ENCODE measurements around the gene PDE1A. TPM values are rescaled to one million over a fixed set of nuclear protein-coding genes. Genes with fewer than 3 reads are reported as not detected.

Gene PDE1A
- total RNA-seq, 2 experiments from 2014 or later, result not detected

DNA sequence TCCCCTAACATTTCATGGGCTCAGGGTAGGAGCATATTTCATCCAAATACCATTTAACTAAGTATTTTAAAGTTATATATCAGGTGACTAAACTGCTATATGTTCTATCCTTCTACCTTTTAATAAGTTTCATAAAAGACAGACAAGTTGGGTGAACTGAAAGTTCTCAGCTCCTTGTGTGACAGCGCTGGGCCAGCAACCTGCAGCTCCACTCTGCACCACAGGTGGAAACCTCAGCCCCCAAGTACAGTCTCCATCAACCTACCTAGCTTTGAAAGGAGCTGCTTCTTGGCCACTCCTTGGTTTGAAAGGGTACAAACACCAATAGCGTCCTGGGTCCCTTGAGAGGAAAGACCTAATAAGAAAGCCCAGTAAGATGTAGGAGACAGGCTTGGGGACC is 177.9 kb downstream of the PDE1A start:
- no peaks in the 10 kb centered on the region for H3K36me3 ChIP-seq (ENCODE audit: insufficient read depth, low read length)
- no peak overlapping the region for H3K4me2 ChIP-seq (ENCODE audit: low read length)
- ChIA-PET POLR2A (interaction anchor here (0.6 kb wide), 1 partner anchor 639 kb away, joined by 3 read pairs; no protein-coding TSS in a partner anchor), CTCF (ENCODE audit: unreplicated experiment) (no interaction called here)
- TF ChIP-seq CTCF (conservative IDR thresholded peaks at IDR 0.05; ENCODE audit: low read length) (no peak), EZH2phosphoT487 (IDR thresholded peaks at IDR 0.05; ENCODE audit: borderline replicate concordance, low read depth, low read length) (no peak)
- no peak overlapping the region for H2AFZ ChIP-seq (ENCODE audit: low read length)
- DNase-seq (ENCODE audit: low spot score), result no peak
- no peak overlapping the region for H3K27ac ChIP-seq (ENCODE audit: low read depth, low read length, poor library complexity, severe bottlenecking)
- BruUV-seq (replicated peaks), result no TSS peak
- no peaks in the 10 kb centered on the region for H3K9me2 ChIP-seq (ENCODE audit: insufficient read depth, low read length)
- no peaks in the 10 kb centered on the region for H3K79me2 ChIP-seq (ENCODE audit: insufficient read depth, low read depth, low read length)
- H3K4me1 ChIP-seq (ENCODE audit: insufficient read depth, low read length, poor library complexity, severe bottlenecking), result no peaks in the 10 kb centered on the region
- no peaks in the 10 kb centered on the region for H4K20me1 ChIP-seq (ENCODE audit: insufficient read depth, low read length)
- H3K4me3 ChIP-seq (ENCODE audit: low read depth, low read length, poor library complexity, severe bottlenecking), result no peak overlapping the region
- intact Hi-C loops (cut with micrococcal nuclease; ENCODE audit: unreplicated experiment), result no loop called here
- H3K9me3 ChIP-seq (ENCODE audit: low read length), result no peaks in the 10 kb centered on the region

- intact Hi-C loops (cut with micrococcal nuclease; ENCODE audit: unreplicated experiment), result no loop called here
- H3K9me2 ChIP-seq (ENCODE audit: insufficient read depth, low read length), result no peaks in the 10 kb centered on the region
- H3K36me3 ChIP-seq (ENCODE audit: insufficient read depth, low read length), result no peaks in the 10 kb centered on the region
- TF ChIP-seq CTCF (conservative IDR thresholded peaks at IDR 0.05; ENCODE audit: low read length), result no peak
- TF ChIP-seq EZH2phosphoT487 (IDR thresholded peaks at IDR 0.05; ENCODE audit: borderline replicate concordance, low read depth, low read length), result no peak
- H3K4me2 ChIP-seq (ENCODE audit: low read length), result no peak overlapping the region
- POLR2A ChIA-PET, result no interaction called here
- no peaks in the 10 kb centered on the region for H3K79me2 ChIP-seq (ENCODE audit: insufficient read depth, low read depth, low read length)
- H3K9me3 ChIP-seq (ENCODE audit: low read length), result no peaks in the 10 kb centered on the region
- H3K4me3 ChIP-seq (ENCODE audit: low read depth, low read length, poor library complexity, severe bottlenecking), result no peak overlapping the region
- DNase-seq (ENCODE audit: low spot score), result no peak
- no peaks in the 10 kb centered on the region for H3K4me1 ChIP-seq (ENCODE audit: insufficient read depth, low read length, poor library complexity, severe bottlenecking)
- no peak overlapping the region for H2AFZ ChIP-seq (ENCODE audit: low read length)
- CTCF ChIA-PET (ENCODE audit: unreplicated experiment), result no interaction called here
- no peaks in the 10 kb centered on the region for H4K20me1 ChIP-seq (ENCODE audit: insufficient read depth, low read length)
- no peak overlapping the region for H3K27ac ChIP-seq (ENCODE audit: low read depth, low read length, poor library complexity, severe bottlenecking)
- no TSS peak for BruUV-seq (replicated peaks)
These were observed 178.5 kb downstream of the PDE1A start for GRCh38 chr2:182248362-182248761.

- BruUV-seq (replicated peaks), result no TSS peak
- H4K20me1 ChIP-seq (ENCODE audit: insufficient read depth, low read length), result no peaks in the 10 kb centered on the region
- H2AFZ ChIP-seq (ENCODE audit: low read length), result no peak overlapping the region
- no peaks in the 10 kb centered on the region for H3K4me1 ChIP-seq (ENCODE audit: insufficient read depth, low read length, poor library complexity, severe bottlenecking)
- H3K4me2 ChIP-seq (ENCODE audit: low read length), result no peak overlapping the region
- TF ChIP-seq CTCF (conservative IDR thresholded peaks at IDR 0.05; ENCODE audit: low read length) (no peak), EZH2phosphoT487 (IDR thresholded peaks at IDR 0.05; ENCODE audit: borderline replicate concordance, low read depth, low read length) (no peak)
- POLR2A ChIA-PET, result interaction anchor here (1.2 kb wide), 1 partner anchor 401 kb away, joined by 3 read pairs; no protein-coding TSS in a partner anchor
- H3K9me2 ChIP-seq (ENCODE audit: insufficient read depth, low read length), result no peaks in the 10 kb centered on the region
- no peaks in the 10 kb centered on the region for H3K36me3 ChIP-seq (ENCODE audit: insufficient read depth, low read length)
- no peaks in the 10 kb centered on the region for H3K9me3 ChIP-seq (ENCODE audit: low read length)
- no peaks in the 10 kb centered on the region for H3K79me2 ChIP-seq (ENCODE audit: insufficient read depth, low read depth, low read length)
- H3K4me3 ChIP-seq (ENCODE audit: low read depth, low read length, poor library complexity, severe bottlenecking), result no peak overlapping the region
- intact Hi-C loops (cut with micrococcal nuclease; ENCODE audit: unreplicated experiment), result no loop called here
- CTCF ChIA-PET (ENCODE audit: unreplicated experiment), result no interaction called here
- H3K27ac ChIP-seq (ENCODE audit: low read depth, low read length, poor library complexity, severe bottlenecking), result no peak overlapping the region
- no peak for DNase-seq (ENCODE audit: low spot score)
These were observed 179.0 kb downstream of the PDE1A start for GRCh38 chr2:182247831-182248230.
